ENCODE measurements around the gene ZNF75A.

The ZNF75A gene

DNA sequence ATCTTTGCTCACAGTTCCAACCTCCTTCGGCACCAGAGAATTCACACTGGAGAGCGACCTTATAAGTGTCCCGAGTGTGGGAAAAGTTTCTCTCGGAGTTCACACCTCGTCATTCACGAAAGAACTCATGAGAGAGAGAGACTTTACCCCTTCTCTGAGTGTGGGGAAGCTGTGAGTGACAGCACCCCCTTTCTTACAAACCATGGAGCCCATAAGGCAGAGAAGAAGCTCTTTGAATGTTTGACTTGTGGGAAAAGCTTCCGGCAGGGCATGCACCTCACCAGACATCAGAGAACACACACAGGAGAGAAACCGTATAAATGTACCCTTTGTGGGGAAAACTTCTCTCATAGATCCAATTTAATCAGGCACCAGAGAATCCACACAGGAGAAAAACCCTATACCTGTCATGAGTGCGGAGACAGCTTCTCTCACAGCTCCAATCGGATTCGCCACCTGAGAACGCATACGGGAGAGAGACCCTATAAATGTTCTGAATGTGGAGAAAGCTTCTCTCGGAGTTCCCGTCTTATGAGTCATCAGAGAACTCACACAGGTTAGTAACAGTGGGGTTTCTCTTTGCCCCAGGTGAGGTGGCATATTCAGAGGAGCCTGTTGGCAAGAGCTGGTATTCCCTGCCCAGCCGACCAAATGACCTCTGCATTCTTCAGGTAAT, 15.2 kb upstream of the ZNF75A start:
- no peak for DNase-seq

DNA sequence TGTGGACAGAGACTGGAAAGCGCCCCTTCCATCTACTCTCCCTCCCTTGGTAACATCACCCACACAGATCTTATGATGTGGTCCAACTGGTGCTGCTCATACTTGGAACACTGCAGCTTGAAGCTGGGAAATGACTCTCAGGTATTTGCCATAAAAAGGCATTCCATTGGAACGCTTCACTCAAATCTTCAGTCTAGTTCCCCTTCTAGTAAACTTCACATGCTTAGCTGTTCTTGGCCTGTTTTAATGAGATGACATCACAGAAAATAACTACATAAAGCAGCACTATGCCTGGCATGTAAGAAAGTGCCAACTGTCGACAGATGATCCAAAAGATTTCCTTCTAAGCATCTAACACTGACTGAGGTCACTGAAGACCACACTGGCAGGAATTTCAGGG, 12.7 kb upstream of the ZNF75A start:
- no peak for DNase-seq

DNA sequence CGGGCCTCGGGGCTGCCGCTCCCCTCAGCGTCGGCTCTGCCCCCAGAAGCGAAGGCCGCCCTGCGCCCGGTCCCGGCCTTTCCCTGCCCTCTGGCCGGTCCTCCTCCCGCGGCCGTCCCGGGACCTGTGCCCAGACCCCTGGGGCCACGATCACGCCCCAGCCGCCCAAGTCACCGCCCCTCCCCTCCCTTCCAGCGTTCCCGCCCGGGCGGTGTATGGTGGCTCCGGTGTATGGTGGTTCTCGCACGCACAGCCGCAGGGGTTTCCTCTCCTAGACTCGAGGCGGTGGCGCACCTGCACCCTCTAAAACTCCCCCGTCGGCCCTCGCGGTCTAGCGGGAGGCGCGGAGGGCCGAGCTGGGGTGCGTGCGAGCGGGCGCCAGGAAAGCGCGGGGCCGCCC, 10.1 kb upstream of the ZNF75A start:
- no peak for DNase-seq

DNA sequence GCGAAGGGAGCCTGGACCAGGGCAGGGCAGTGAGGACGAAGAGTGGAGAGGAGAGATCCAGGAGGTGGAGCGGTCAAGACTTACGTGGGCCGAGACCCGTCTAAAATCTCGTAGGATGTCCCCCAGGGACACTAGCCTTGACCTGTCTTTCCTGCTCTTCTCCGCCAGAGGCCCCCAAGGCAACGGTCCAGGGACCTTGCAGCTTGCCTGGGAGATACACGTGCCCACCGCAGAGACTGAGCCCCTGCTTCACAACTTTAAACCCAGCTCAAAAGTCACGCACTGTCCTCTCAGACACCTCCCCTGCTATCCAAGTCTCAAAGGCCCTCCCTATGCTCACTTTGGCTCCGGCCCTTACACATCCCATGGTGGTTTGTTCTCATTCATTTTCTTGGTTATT, 9.5 kb upstream of the ZNF75A start:
- no peak for DNase-seq

DNA sequence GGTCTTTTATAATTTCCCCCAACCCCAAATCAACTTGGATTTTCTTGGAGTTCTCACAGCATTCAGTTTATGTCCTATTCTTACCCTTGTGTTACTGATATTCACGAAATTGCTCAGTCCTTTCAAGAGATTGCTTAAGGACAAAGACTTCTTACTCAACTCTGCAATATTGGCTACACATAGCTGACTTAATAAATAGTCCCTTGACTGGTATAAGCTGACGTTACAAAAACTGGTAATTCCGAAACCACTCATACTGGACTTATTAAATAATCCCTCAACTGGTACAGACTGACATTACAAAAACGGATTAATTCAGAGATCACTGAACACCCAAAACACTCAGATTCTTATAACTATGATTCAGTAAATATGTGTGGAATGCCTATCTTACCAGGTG, 927 bp upstream of the ZNF75A start:
- no peak for DNase-seq

DNA sequence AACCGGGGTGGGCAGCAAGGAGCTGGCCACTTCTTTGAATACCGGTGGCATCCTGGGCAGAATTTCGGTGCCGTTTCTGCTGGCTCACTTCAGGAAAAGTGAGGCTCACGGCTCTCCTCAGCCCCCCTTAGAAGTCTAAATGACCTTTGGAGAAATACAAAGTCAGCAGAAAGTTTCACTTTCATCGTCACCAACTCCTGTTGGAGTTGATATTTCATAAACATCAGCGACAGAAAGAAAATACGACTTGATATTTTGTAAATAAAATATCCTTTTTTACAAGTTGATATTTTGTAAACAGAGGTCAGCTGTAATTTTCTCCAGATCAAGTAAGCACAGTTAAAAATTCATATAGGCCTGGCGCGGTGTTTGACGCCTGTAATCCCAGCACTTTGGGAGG, 781 bp downstream of the ZNF75A start:
- no peak for DNase-seq

DNA sequence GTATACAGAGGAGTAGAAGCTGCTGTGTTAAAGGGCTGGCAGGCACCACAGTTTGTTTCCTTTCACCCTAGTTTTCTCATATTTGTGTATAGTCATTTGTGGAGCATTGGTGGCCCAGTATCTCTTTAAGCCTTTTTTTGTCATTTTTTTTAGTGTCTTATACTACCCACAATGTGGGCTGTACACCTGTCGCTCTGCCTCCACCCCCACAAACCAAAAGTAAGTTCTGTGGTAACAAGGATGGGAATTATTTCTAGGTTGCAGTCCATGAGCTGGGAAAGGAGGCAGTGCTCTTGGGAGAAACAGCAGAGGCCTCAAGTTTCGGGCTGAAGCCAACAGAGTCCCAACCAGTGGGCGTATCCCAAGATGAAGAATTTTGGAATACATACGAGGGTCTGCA, 6.2 kb downstream of the ZNF75A start:
- DNase-seq = no peak

DNA sequence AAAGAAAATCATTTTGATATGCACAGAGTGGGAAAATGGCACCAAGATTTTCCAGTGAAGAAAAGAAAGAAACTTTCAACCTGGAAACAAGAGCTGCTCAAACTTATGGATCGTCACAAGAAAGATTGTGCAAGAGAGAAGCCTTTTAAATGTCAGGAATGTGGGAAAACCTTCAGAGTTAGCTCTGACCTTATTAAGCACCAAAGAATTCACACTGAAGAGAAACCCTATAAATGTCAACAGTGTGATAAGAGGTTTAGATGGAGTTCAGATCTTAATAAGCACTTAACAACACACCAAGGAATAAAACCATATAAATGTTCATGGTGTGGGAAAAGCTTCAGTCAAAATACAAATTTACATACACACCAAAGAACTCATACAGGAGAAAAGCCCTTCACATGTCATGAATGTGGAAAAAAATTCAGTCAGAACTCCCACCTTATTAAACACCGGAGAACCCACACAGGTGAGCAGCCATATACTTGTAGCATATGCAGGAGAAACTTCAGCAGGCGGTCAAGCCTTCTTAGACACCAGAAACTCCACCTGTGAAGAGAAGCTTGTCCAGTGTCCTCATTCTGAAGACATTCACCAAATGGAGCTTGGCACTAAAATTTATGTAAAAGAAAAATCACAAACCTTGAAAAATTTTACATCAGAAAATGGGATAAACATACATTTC, 12.2 kb downstream of the ZNF75A start:
- DNase-seq = peak; percentile 18

DNA sequence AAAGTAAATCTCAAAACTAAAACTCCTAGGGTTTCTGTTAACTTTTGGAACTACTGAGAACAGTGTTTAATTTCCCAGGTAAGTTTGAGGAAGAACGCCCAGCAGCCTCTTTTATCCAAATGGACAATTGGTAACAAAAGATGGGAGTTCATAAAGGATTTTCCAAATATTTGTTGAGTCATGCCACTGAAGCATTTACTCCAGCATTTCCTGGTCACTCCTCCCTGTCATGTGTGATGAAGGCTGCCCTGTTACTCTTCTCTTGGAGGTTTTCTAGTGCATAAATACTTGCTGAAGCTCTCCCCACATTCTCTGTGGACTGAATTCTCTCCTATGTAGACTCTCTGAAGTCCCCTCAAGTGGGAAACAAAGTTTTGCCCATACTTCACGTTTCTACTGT, 16.5 kb downstream of the ZNF75A start:
- no peak for DNase-seq

DNA sequence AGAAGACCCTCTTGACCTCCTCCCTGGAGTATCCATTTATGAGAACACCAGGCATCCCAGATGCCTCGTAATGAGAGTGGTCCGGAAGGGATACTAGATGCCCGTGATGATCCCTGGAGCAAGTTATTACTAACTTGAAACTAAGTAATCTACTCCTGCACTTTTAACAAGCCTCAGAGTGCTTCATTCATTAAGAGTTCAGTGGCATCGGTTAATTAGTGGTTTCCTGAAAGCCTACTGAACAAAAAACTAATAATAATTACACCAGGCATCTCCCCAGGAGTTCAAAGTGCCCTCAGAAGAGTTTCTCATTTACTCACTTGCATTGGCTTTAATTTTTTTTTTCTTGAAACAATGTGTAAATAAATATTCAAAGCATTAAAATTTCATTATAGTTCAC, 22.2 kb downstream of the ZNF75A start:
- DNase-seq = no peak

DNA sequence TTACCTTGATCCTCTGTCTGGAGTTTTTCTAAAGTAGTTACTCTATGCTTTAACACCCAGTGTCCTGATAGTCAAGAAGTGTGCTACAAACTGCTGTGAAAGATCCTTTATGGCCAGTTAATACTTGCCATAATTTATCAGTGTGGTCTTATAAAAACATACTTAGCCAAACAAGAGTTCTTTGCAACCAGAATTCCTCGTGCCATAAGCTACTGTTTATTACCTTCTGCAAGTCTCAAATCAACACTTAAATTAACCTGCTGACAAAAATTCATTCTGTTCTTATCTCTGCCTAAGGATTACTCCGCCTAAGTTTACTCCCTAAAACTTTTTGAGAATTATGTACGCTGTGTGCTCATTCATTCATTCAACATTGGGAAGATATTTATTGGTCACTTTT, 22.8 kb downstream of the ZNF75A start:
- no peak for DNase-seq

DNA sequence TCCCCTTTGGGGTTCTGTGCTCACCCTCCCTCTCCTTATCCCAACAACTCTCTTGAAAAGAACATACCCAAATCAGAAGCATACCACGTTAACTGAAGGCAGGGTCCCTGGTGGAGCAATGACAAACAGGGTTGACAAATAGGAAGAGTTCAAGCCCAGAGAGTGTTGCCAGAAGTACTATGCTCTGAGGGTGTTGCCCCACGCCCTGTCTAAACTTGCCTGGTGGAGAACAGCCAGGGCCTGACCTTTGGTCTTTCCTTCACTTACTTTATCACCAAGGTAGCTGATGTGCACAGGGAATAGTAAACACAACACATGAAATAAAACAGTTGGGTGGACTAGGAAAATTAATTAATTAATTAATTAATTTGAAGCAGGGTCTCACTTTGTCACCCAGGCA, 23.3 kb downstream of the ZNF75A start:
- no peak for DNase-seq

DNA sequence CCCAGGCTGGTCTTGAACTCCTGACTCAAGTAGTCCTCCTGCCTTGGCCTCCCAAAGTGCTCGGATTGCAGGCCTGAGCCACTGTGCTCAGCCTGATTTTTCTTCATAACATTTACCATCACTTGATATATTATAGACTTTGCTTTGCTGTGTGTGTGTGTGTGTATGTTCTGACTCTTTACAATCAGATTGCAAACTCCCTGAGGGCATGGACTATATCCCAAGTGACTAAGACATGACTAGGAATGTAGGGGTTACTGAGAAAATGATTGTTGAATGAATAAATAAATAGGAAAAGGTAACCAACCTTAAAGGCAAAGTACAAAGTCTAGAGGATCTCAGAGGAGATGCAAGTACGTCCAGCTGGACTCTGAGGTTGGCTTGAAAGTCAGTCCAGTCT, 40.7 kb downstream of the ZNF75A start:
- no peak for DNase-seq

DNA sequence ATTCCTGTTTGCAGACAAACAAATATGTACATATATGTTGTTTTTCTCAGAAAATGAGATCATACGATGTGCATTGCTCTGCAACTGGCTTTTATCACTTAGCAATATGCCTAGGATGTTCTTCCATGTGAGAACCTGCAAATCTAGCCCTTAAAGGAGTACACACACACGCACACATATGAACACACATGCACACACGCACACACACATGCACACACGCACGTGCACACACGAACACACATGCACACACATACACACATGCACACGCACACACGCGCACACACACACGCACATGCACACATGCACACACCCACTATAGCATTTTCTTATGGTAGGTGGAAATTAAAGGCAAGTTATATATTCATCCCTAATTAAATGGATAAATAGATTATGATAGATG, 42.3 kb downstream of the ZNF75A start:
- no peak for DNase-seq

DNA sequence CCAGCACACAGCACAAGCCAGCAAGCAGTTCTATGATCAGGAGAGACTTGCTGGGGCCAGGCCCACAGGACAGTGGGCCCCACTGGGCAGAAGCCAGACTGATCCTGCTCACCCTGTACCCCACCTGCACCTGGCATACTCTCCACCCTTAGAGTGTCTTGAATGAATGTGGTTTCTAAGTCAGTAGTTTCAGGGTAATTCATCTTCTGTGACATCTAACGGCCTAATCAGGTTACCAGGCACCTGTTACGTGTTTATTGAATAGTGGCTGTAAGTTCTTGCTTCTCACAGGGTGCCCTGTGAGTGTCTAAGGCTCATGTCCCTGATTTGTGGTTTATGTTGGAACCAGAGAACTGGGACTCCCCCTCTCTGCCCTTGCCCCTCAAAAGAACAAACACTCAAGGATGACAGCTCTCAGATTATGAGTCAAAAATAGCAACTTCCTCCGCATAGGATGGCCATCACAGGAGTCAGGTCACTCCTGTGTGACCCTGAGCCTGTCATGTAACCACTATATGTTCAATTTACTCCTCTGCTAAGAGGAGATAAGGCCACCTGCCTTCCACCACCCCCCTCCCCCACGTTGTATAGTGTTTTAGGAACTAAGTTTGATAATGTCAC, 43.4 kb downstream of the ZNF75A start:
- DNase-seq = peak; percentile 2

DNA sequence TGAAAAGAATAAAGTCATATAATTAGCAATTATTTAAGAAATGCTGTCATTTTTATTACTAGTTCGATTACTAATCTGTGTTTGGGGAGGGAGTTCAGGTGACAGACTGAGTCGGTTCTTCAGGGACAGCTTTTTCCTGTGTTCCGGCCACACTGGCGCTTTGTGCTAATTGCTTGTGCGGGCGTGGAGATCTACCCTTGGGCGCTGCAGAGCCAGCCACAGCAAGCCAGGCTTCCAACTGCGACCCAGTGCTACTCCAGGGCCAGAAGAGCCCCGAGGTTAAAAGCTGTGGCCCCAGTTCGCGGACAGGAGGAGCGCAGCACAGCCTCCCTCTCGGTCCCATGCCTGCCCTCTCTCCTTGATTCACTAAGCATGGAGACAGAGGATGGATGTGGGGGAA, 43.9 kb downstream of the ZNF75A start:
- DNase-seq = no peak

DNA sequence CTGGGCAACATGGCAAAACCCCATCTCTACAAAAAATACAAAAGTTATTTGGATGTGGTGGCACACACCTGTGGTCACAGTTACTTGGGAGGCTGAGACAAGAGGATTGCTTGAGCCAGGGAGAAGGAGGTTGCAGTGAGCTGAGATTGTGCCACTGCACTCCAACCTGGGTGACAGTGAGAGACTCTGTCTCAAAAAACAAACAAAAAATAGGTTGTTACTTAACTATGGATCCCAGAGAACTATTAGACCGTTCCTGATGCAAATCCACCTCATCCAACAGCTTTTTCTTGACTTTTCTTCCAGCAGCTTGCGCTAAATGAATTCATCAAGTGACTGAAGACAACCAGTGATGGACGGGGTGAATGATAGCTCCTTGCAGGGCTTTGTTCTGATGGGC, 50.3 kb downstream of the ZNF75A start, which contains the start of gene OR2C1:
TSS of gene OR2C1 (plus strand) at position 301 of the 400 bp plus-strand sequence. CDS start at position 353, 52 bp downstream.
- no peak for DNase-seq

DNA sequence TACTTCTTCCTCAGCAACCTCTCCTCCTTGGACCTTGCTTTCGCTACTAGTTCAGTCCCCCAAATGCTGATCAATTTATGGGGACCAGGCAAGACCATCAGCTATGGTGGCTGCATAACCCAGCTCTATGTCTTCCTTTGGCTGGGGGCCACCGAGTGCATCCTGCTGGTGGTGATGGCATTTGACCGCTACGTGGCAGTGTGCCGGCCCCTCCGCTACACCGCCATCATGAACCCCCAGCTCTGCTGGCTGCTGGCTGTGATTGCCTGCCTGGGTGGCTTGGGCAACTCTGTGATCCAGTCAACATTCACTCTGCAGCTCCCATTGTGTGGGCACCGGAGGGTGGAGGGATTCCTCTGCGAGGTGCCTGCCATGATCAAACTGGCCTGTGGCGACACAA, 50.8 kb downstream of the ZNF75A start:
- no peak for DNase-seq

DNA sequence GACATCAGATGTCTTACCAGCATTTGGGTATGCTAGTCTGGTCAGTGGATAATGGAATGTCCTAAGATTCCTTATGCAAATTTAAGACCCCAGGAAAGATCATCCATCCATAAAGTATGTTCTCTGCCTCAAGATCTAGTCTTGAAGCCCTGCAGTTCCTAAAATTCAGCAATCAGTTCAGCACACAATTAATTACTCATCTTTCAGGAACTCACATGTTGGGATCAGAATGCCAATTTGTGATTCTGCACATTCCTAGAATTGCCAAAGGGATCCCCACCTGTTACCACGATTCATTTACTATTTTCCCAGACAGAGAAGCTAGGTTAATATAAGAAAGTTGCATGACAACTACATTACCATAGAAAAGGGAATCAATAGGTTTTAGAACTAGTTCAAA, 53.6 kb downstream of the ZNF75A start:
- DNase-seq = no peak

DNA sequence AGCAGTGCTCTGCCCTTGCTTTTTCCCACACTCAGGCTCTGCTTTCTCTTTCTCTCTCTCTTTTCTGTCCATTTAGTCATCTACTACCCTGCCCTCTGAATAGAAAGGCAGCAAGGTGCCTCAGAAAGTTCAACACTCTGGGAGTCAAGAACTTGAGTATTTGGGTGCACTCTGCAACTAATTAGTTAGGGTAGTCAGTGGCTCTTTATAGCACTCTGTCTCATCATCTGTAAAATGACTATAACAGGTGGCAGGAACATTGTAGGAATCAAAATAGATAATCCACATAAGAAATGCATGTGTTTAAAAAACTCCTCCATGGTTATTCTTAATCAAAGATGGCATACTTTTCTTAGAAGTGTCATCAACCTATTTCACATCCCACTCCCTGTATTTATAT, 57.6 kb downstream of the ZNF75A start:
- DNase-seq = no peak

DNA sequence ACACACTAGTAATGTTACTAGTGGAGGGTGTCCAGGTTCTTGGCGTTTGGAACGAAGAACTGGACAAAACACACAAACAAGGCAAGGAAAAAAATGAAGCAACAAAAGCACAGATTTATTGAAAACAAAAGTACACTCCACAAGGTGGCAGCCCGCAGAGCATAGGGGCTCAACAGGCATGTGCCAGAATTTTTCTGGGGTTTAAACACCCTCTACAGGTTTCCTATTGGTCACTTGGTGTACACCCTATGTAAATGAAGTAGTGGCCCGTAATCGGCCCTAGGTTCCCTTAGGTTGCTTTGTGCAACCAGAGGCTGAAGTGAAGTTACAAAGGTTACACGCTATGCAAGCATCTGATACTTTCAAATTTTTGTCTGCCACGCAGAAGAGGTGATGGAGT, 58.5 kb downstream of the ZNF75A start:
- DNase-seq = no peak

DNA sequence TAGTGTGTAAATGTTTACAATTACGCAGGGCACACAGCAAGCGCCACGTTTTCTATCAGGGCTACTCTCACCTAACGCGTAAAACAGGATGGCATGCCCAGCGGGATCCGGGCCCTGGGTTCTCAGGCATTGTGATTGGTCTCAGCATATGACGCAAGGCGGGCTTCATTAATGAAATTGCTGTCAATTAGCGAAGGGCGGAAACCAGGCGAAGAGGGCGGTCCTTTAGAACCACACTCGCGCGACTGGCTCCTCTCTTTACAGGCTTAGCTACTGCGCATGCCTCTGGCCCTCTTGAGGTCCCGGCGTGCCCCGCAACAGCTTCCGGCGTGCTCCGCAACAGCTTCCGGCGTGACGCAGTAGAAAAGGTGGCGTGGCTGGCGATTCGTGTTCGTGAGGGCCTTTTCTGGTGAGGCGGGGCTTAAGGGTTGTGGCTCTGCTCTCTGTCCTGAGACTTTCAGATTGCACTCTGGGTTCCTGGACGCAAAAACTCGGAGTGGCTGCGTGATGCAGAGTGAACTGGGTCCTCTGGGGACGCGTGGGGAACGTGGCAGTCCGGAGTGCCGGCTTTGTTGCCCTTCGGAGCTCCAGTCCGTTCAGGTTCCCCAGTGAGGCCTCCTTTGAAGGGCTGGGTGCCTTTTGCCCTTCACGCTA, 59.6 kb downstream of the ZNF75A start:
- DNase-seq = peak; percentile 97
